ENCODE data around the gene EPS15.
"Not testable (repeated sequence)": the region's sequence is repeated elsewhere in the genome, so short reads cannot be mapped to it uniquely, and the experiment has no call there.

EPS15 gene

DNA sequence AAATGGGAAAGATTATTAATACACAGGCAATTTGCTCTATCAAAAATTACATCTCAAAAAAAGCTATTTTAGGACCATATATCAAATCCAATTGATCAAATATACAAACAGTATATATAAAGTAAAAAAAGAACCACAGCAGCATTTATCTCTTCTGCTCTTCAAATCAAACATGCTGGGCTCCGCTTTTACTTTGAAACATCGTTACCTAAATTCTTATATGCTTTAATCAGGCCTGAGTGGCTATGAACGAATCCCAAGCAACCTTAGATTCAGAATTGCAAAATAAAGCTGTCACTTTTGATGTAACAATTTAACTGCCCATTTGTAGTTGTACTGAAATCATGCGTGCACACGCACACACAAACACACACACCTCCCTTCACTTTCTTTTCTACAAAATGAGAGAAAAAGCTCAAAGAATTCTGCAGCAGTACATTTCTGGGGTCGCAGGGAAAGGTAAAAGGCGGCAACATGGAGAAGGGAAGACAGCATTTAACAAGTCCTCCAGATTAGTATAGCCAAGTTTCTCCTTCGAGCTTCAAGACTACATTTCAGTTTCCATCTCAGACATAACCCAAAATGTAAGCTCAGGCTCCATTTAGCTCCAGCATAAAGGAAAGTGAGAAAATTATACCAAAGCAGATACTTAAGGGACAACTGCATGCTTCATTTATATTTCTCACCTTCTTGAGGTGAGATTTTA is 96.5 kb downstream of the EPS15 start:
- DNase-seq, result no peak

DNA sequence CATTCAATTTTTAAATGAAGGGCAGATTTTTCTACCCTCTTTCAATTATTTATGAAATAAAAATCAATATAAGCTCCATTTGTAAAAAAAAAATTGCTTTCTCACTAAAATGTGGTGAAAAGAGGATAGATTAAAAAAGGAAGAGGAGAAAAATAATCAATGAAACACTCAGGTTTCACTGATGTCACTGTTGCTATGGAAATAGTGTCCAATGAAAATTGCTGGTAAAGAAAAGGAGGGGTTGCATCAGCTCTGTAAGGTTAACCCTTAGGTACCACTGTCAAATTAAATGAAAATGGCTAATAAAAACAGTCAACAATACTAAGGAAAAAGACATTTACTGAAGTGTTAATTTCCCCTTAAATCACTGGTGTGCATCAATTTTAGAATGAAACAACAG is 97.1 kb downstream of the EPS15 start:
- no peak for DNase-seq

DNA sequence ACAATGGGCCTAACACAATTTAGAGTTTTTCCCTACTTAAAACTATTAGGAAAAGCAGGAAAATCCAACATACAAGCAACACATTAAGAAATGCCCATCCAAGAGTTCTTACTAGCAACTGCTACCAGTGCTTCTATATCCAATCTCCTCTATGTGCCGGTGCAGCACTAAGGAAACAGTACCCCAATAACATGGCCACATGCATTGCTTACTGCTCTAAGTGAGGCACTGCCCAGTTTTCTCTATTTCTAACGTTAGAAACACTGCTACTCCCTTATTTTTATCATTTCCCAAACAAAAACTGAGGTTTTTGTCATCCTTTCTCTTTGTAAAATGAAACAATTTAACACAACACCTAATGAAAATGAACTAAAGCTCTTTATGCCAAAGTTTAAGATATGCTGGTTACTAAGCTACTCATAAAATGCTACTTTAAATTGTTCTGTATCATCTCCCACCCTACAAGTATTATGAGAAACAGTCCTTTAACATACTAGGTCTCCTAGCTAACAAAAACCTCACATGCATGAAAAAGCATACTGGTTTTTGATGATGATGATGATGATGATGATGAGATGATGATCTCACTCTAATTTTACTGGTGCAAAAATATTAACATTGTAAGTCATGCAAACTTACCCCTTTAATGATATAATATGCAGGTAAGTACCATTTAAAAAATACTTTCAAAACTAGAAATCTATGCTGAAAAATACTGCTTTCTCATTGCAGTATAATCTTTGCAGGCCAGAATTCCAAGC is 98.0 kb downstream of the EPS15 start:
- DNase-seq, result no peak

DNA sequence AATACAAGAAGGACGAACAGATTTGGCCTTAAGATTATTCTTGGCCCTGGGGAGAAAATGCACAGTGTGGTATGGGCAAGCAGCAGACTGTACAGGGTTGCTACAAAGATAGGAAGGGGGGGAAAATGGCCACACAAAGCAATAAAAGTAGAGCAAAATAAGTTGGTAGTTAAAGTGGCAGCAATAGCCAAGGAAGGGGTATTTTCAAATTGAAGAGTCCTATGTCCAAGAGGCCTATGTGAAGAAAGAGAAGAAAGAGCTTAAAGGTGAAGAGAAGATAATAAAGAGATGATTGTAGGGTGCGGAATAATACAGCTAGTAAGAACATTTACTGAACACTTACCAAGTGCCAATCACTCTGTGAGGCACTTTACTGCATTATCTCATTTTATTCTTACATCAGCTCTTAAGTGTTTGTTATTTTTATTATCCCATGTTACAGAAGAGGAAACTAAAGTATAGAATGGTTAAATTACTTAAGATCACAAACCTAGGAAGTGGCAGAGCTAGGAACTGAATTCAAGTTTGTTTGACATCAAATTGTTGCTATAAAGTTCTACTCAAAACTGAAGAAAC is 100.6 kb downstream of the EPS15 start:
- DNase-seq, result no peak

DNA sequence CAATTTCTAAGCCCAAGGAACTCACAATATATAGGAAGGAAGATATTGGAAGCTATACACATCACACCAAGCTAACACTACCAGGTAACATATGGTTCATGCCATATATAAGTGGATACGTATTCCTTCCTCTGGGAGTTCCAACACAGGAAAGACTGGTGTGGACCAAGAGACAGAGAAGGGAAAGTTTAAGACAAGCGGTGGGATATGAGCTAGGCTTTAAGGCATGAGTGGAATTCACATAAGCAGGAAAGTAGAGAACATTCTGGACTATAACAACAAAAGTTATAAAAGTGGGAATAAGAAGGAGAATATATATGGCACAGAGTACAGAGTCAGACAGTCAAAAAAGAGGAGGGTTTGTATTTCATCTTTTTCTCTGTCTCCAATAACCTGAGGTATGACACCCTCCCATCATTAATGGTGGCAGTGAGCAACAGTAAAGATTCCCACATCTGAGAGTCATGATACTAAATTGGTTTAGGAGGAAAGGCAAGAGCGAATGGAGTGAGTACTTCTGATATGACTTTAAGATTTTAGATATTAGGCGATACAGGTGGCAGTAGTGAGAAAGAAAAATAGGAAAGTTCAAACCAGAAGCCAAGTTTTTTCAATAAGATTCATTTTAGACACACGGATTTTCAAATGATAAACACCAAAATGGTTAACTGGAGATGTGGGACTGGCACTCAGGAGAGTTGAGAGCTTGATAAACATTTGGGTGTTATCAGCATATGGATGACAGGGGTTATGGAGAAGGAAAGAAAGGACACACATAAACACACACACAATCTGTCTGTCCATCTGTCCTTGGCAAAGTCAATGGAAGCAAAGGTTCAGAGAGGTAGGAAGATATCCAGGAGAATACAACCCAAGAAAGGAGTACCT is 101.3 kb downstream of the EPS15 start:
- DNase-seq, result no peak

DNA sequence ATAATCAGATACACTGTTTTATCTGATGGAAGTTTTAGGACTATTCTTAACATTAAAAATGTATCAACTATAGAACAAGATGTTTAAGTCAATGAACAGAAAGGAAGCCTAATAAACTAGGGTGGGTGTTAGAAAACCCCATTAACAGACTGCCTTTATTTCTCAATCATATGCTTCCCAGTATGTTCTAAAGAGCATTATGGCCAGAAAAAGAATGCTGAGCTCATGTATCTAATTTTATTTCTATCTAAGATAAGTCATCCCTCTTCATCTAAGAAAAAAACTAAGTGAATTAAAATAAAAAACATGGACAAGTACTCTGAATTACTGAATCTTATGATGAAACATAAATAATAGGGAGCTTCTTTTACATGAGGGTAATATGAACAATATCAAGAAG is 102.2 kb downstream of the EPS15 start:
- DNase-seq, result no peak

DNA sequence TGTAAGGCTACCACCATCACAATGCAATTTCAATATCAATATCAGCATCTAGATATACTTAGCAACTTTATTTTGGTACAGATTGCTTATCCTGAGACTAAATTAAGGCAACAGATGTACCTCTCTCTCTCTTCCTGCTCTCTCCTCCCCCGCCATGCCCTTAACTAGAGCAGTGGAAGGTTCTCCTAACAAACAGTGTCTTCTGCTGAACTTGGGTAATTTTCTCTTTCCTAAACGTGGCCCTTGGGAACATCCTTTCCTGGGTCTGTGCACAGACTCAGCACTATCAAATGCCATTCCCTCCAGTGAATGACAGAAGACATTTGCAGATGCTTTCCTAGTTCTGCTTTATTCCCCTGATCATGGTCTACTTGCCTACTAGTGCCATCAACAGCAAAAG is 103.1 kb downstream of the EPS15 start:
- no peak for DNase-seq

DNA sequence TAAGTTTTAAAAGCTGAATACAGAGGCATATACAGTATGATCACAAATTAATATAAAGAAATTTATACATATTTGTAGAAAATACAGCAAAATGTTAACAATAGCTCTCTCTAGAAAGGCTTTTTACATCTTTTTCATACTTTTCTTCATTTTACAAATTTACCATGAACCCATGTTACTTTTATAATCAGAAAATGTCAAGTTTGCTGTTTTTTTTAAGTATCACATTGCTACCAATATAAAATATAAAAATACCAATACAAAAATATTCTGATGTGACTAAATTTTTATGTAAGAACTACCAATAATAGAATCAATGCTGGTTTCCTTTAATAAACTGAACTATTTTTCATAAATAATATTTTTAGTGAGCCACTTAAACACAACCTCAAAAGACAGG is 104.3 kb downstream of the EPS15 start:
- DNase-seq, result no peak

DNA sequence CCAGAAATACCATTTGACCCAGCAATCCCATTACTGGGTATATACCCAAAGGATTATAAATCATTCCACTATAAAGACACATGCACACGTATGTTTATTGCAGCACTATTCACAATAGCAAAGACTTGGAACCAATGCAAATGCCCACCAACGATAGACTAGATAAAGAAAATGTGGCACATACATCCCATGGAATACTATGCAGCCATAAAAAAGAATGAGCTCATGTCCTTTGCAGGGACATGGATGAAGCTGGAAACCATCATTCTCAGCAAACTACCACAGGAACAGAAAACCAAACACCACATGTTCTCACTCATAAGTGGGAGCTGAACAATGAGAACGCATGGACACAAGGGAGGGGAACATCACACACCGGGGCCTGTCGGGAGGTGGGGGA is 107.2 kb downstream of the EPS15 start:
- DNase-seq, result not testable (repeated sequence)

DNA sequence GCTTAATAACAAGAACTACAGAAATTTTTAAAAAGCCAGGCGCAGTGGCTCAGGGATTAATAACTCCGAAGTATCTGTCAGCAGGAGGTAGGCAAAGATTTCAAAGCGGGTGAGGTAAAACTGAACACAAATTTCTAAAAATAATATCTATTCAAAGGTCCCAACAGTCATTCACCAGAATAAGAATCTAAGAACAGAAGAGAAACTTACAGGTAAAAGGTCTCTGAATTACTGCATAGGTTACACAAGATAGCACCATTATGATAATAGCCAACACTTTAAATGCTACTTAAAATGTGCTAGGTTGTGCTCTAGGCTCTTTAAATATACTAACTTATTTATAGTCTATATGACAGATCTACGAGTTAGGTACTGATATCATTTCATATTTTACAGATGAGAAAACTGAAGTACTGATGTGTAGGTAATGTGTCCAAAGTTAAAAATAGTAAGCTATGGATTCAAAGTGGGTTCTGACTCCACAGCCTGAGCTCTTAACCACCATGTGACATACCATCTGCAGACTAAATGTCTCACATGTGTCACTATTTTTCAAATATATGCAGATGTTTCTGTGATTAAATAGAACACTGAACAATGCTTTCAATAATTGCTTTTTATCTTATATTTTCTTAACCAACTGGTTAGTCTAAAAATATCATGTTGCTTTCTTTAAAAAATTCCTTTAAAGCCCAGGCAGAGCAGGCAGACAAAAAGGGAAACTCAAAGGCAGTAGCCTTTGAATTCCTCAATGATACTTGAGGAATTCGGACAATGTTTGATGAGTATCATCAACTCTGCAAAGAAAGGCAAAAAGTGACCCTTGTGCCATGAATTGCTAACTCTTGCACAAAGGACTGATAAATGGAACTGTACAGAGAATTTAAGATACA is 108.3 kb downstream of the EPS15 start:
- DNase-seq, result no peak

DNA sequence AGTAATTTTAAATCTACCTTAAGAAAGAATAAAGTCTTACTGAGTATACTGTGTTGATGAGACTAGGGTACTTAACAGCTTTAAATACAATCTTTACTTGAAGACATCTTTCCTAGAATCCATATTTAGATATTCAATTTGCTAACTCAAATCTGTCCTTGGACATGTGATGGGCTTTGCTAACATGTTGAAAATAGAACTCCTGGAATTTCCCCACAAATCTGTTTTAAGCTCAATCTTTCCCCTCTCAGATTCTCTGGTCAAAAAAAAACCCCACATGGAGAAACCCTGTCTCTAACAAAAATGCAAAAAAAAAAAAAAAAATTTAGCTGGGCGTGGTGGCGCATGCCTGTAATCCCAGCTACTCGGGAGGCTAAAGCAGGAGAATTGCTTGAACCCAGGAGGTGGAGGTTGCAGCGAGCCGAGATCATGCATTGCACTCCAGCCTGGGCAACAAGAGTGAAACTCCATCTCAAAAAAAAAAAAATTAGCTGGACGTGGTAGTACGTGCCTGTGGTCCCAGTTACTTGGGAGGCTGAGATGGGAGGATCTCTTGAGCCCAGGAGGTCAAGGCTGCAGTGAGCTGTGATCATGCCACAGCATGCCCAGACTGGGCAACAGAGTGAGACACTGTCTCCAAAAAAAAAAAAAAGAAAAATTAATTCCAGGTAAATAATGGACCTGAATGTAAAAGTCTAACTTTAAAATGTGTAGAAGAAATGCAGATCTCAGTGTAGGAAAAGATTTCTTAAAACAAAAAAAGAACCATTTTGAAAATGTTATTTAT is 109.1 kb downstream of the EPS15 start:
- not testable (repeated sequence) for DNase-seq

DNA sequence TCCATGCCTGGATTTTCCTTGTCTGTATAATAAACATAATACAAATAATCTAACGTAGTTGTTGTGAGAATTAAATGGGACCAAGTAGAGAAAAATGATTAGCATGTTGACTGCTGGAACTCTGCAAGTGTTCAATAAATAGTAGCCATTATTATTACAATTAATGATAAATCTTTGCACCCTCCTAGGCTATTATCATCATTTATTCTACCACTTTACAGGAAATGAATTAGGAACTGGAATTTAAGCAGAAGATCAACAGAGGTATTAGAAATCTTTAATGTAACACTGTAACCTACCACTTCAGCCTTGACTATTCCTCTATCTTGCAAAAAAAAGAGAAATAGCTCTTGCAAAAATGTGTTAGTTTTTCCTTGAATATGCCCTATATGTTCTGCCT is 126.8 kb downstream of the EPS15 start:
- no peak for DNase-seq

DNA sequence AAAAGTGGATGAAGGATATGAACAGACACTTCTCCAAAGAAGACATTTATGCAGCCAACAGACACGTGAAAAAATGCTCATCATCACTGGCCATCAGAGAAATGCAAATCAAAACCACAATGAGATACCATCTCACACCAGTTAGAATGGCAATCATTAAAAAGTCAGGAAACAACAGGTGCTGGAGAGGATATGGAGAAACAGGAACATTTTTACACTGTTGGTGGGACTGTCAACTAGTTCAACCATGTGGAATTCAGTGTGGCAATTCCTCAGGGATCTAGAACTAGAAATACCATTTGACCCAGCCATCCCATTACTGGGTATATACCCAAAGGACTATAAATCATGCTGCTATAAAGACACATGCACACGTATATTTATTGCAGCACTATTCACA is 128.4 kb downstream of the EPS15 start:
- not testable (repeated sequence) for DNase-seq

DNA sequence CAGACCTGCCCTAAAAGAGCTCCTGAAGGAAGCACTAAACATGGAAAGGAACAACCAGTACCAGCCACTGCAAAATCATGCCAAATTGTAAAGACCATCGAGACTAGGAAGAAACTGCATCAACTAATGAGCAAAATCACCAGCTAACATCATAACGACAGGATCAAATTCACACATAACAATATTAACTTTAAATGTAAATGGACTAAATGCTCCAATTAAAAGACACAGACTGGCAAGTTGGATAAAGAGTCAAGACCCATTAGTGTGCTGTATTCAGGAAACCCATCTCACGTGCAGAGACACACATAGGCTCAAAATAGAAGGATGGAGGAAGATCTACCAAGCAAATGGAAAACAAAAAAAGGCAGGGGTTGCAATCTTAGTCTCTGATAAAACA is 131.8 kb downstream of the EPS15 start:
- DNase-seq, result not testable (repeated sequence)

DNA sequence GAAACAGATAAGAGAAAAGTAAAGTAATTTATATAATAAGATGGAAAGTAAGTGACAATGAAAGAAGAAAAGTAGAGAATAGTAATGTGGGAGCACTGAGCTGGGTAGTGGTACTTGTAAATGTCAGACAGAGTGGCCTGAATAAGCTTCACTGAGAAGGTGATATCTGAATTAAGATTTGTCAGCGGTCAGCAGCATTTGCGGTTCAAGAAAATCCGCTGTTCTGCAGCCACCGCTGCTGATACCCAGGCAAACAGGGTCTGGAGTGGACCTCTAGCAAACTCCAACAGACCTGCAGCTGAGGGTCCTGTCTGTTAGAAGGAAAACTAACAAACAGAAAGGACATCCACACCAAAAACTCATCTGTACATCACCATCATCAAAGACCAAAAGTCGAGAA is 132.8 kb downstream of the EPS15 start:
- DNase-seq, result not testable (repeated sequence)

DNA sequence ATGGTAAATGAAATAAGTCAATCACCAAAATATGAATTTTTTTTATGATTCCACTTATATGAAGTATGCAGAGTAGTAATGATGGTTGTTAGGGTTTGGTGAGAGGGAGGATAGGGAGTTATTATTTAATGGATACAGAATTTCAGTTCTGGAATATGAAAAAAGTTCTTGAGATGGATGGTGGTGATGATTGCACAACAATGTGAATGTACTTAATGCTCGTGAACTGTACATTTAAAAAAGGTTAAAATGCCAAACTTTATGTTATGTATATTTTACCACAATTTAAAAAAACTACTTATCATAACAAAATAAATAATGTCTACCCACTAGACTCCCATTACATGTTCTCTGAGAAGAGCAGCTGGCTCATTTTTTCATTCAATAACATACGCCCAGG is 133.3 kb downstream of the EPS15 start:
- DNase-seq, result no peak

DNA sequence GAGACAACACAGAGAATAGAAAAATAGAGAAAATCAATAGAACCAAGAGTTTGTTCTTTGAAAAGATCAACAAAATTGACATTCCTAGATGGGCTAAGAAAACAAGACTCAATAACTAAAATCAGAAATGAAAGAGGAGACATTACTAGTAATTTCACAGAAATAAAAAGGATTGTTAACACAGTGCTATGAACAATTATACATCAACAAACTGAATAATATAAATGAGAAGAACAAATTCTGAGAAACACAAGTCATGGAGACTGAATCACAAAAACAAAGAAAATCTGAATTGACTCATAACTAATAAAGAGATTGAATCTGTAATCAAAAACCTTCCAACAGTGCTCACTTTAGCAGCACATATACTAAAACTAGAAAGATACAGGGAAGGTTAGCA is 137.1 kb downstream of the EPS15 start:
- DNase-seq, result no peak

DNA sequence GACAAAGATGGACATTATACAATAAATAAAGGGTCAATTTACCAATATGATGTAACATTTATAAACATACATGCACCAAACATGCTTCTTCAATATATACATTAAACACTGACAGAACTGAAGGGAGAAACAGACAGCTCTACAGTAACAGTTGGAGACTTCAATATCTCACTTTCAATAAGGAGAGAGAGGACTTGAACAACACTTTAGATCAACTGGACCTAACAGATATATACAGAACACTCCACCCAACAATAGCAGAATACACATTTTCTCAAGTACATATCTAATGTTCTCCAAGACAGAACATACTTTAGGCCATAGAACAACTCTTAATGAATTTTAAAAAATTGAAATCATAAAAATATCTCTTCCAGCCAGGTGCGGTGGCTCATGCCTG is 138.1 kb downstream of the EPS15 start:
- no peak for DNase-seq

DNA sequence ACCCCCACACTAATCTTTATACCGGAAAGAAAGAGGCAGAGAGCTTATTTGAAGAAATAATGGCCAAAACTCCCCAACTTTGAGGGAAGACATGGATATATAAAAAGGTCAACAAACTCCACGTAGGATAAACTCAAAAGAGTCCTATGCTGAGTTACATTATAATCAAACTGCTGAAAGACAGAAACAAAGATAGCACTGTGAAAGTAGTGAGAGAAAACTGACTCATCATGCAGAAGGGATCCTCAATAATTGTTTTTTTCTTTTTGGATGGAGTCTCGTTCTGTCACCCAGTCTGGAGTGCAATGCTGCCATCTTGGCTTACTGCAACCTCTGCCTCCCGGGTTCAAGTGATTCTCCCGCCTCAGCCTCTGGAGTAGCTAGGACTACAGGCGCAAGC is 140.2 kb downstream of the EPS15 start:
- no peak for DNase-seq

DNA sequence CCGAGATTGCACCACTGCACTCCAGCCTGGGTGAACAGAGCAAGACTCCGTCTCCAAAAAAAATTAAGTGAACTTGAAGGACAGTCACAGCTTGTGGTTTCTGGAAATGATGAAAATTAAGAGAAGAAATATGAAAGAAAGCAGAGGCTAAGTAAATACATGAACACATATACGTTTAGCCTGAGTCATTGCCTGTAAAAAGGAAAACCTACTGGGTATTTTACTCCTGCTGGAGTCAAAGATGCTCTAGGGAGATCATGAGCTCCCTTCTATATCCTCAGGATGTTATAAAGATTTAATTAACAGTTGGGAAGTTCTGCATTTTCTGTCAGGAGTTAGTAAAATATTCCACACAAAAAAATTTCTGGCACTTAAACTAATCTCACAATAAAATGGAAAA is 145.2 kb downstream of the EPS15 start:
- DNase-seq, result no peak

DNA sequence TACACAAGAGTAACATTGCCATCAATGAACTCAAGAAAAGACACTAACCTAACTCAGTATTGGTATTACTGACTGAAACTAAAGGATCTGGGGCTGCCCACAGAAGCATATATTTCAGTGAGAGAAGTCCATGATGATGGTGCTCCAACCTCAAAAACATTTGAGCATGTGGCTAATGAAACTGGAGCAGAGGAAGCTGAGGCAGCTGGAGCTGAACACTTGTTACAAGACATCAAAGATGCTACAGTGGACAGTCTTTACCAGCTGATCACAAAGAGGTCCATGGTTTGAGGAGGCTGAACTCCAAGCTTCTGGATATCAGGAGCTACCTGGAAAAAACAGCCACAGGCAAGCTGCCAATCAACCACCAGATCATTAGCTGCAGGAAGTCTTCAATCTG is 146.5 kb downstream of the EPS15 start:
- DNase-seq, result no peak

All from activated CD8-positive, alpha-beta memory T cell treated with anti-CD3 and anti-CD28 coated beads for 24 hours (primary cell).